Panc1 (cell line): ENCODE measurements around the gene UBE2QL1.

Experiments used
- CTCF ChIP-seq: fragments of 450-650 bp; IDR thresholded peaks from 2 replicates; pipeline ENCODE4 v1.5.1; 2017; ENCODE audit warnings: mild to moderate bottlenecking
- POLR2AphosphoS5 ChIP-seq: IDR thresholded peaks from 2 replicates; pipeline ENCODE4 v1.6.1; 2012; ENCODE audit warnings: mild to moderate bottlenecking, low read depth, low read length, moderate library complexity
- REST ChIP-seq, 2 experiments: IDR thresholded peaks; 2 replicates each; pipeline ENCODE4 v1.6.1; 2011 to 2012; ENCODE audit warnings: low read depth in 2 of 2, control low read depth in 1 of 2, low read length in 1 of 2, mild to moderate bottlenecking in 1 of 2, moderate library complexity in 1 of 2; ENCODE audit not compliant: insufficient read depth in 1 of 2
- SIN3A ChIP-seq: IDR thresholded peaks from 2 replicates; pipeline ENCODE4 v1.6.1; 2012; ENCODE audit warnings: low read depth, mild to moderate bottlenecking, low read length, moderate library complexity, borderline replicate concordance; ENCODE audit not compliant: insufficient read depth
- TCF7L2 ChIP-seq: IDR thresholded peaks from 2 replicates; pipeline ENCODE4 v1.6.1; 2011; ENCODE audit warnings: mild to moderate bottlenecking, low read depth, low read length, inconsistent platforms

- no peak for TF ChIP-seq CTCF
- TF ChIP-seq POLR2AphosphoS5, result no peak
- TF ChIP-seq REST (IDR thresholded peaks at IDR 0.05; ENCODE audit: insufficient read depth in 1 of 2, low read depth in 2 of 2, low read length in 1 of 2), result no peak
- TF ChIP-seq SIN3A, result no peak
- no peak for TF ChIP-seq TCF7L2
These were observed 37.5 kb upstream of the UBE2QL1 start for GRCh38 chr5:6411141-6411540.
